A673 (cell line): ENCODE data around the gene SLC25A21.

Source experiments
- EZH2 ChIP-seq: fragments of 200-600 bp; sonication (generic); IDR thresholded peaks from 2 replicates; pipeline ENCODE4 v1.6.1; 2017; ENCODE audit warnings: borderline replicate concordance, low read depth, mild to moderate bottlenecking, mixed read lengths, antibody characterized with exemption, low read length; ENCODE audit not compliant: poor library complexity, severe bottlenecking
- TF ChIP-seq, protein P1 (sequence below): fragments of 300-800, 200-600 bp; sonication (generic); conservative IDR thresholded peaks from 2 replicates; pipeline ENCODE4 v1.5.1; 2017; ENCODE audit warnings: low read depth, mild to moderate bottlenecking, antibody characterized with exemption, low read length, moderate library complexity, mixed read lengths

DNA sequence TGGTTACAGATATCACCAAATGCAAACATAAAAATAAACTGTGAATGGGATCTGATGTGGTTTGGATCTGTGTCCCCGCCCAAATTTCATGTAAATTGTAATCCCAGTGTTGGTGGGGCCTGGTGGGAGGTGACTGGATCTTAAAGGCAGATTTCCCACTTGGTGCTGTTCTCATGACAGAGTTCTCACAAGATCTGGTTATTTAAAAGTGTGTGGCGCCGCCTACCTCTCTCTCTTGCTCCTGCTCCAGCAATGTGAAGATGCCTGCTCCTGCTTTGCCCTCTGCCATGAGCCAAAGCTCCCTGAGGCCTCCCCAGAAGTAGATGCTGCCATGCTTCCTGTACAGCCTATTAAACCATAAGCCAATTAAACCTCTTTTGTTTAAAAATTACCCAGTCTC is 47.8 kb downstream of the SLC25A21 start:
- TF ChIP-seq, protein P1, sequence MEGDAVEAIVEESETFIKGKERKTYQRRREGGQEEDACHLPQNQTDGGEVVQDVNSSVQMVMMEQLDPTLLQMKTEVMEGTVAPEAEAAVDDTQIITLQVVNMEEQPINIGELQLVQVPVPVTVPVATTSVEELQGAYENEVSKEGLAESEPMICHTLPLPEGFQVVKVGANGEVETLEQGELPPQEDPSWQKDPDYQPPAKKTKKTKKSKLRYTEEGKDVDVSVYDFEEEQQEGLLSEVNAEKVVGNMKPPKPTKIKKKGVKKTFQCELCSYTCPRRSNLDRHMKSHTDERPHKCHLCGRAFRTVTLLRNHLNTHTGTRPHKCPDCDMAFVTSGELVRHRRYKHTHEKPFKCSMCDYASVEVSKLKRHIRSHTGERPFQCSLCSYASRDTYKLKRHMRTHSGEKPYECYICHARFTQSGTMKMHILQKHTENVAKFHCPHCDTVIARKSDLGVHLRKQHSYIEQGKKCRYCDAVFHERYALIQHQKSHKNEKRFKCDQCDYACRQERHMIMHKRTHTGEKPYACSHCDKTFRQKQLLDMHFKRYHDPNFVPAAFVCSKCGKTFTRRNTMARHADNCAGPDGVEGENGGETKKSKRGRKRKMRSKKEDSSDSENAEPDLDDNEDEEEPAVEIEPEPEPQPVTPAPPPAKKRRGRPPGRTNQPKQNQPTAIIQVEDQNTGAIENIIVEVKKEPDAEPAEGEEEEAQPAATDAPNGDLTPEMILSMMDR: peak; percentile 54
- TF ChIP-seq EZH2: no peak
